HEK293 (cell line): ENCODE results near the gene KRT78.

Experiments used
- CTCF ChIA-PET: fragments of 350-600 bp; formaldehyde crosslinking; extraction: SDS; loops from one replicate; lab custom pipeline; 2021; ENCODE audit warnings: antibody characterized with exemption; lab: Yijun Ruan, JAX
- POLR2A ChIA-PET: fragments of 300-600 bp; formaldehyde crosslinking; extraction: SDS; loops from one replicate; lab custom pipeline; 2020; ENCODE audit warnings: antibody characterized with exemption, inconsistent platforms; lab: Yijun Ruan, JAX
- H3K27ac ChIP-seq: fragments of 200-500 bp; sonication (Bioruptor generic); 2 replicates; pipeline ENCODE4 v1.5.1; 2014; ENCODE audit warnings: low read depth, low read length, control low read depth, inconsistent platforms; ENCODE audit errors: extremely low read depth
- H3K36me3 ChIP-seq, 2 experiments: fragments of 200-500 bp in 1 of 2; sonication (Bioruptor generic) in 1 of 2; 1 replicate in 1 of 2; 2 replicates in 1 of 2; pipeline ENCODE4 v1.5.1; 2014 to 2017; ENCODE audit warnings: inconsistent platforms in 2 of 2, low read length in 2 of 2; ENCODE audit not compliant: control insufficient read depth in 2 of 2, insufficient read depth in 1 of 2
- H3K4me1 ChIP-seq: fragments of 200-500 bp; sonication (Bioruptor generic); 2 replicates; pipeline ENCODE4 v1.5.1; 2014; ENCODE audit warnings: mild to moderate bottlenecking, low read length, inconsistent platforms; ENCODE audit not compliant: control insufficient read depth, insufficient read depth
- H3K4me3 ChIP-seq: 2 replicates; pipeline ENCODE4 v1.5.1; 2011; ENCODE audit warnings: low read depth, mild to moderate bottlenecking, control low read depth, low read length, moderate library complexity
- H3K9me3 ChIP-seq: fragments of 200-500 bp; sonication (Bioruptor generic); 2 replicates; pipeline ENCODE4 v1.5.1; 2014; ENCODE audit warnings: low read depth, low read length, inconsistent platforms; ENCODE audit not compliant: control insufficient read depth, insufficient read depth
- MZF1 ChIP-seq: fragments of 450-650 bp; formaldehyde crosslinking; IDR thresholded peaks from 2 replicates; pipeline ENCODE4 v1.5.1; 2017; ENCODE audit warnings: missing biosample characterization, missing genetic modification characterization, borderline replicate concordance
- SETDB1 ChIP-seq: IDR thresholded peaks from one replicate; pipeline ENCODE4 v1.6.1; 2017; ENCODE audit warnings: mild to moderate bottlenecking, low read length, moderate library complexity, mixed read lengths; ENCODE audit not compliant: insufficient read length
- ZNF132 ChIP-seq: fragments of 450-650 bp; formaldehyde crosslinking; IDR thresholded peaks from 2 replicates; pipeline ENCODE4 v1.5.1; 2017; ENCODE audit warnings: missing biosample characterization, missing genetic modification characterization, borderline replicate concordance
- ZNF184 ChIP-seq: fragments of 450-650 bp; IDR thresholded peaks from 2 replicates; pipeline ENCODE4 v1.5.1; 2018; ENCODE audit warnings: missing biosample characterization, mild to moderate bottlenecking, missing genetic modification characterization
- ZNF529 ChIP-seq: fragments of 450-650 bp; formaldehyde crosslinking; IDR thresholded peaks from 2 replicates; pipeline ENCODE4 v1.5.1; 2017; ENCODE audit warnings: missing genetic modification characterization, missing biosample characterization; ENCODE audit not compliant: insufficient replicate concordance
- ZNF548 ChIP-seq: fragments of 450-650 bp; formaldehyde crosslinking; IDR thresholded peaks from 2 replicates; pipeline ENCODE4 v1.5.1; 2016; ENCODE audit warnings: missing biosample characterization, missing genetic modification characterization
- TF ChIP-seq, protein P1 (sequence below): fragments of 450-650 bp; formaldehyde crosslinking; conservative IDR thresholded peaks from 2 replicates; pipeline ENCODE4 v1.5.1; 2016; ENCODE audit warnings: low read depth, missing biosample characterization, missing genetic modification characterization
- TF ChIP-seq, protein P2 (sequence below): fragments of 450-650 bp; formaldehyde crosslinking; IDR thresholded peaks from 2 replicates; pipeline ENCODE4 v1.5.1; 2016; ENCODE audit warnings: missing biosample characterization, missing genetic modification characterization
- TF ChIP-seq, protein P3 (sequence below): fragments of 450-650 bp; formaldehyde crosslinking; IDR thresholded peaks from 2 replicates; pipeline ENCODE4 v1.5.1; 2016; ENCODE audit warnings: missing biosample characterization, missing genetic modification characterization
- TF ChIP-seq, protein P4 (sequence below): IDR thresholded peaks from 2 replicates; pipeline ENCODE4 v1.6.1; 2011; ENCODE audit warnings: mild to moderate bottlenecking, low read depth, low read length, borderline replicate concordance
- TF ChIP-seq, protein P5 (sequence below): fragments of 450-650 bp; formaldehyde crosslinking; conservative IDR thresholded peaks from 2 replicates; pipeline ENCODE4 v1.5.1; 2016; ENCODE audit warnings: low read depth, missing biosample characterization, missing genetic modification characterization
- TF ChIP-seq, protein P6 (sequence below): fragments of 450-650 bp; formaldehyde crosslinking; IDR thresholded peaks from 2 replicates; pipeline ENCODE4 v1.5.1; 2016; ENCODE audit warnings: missing biosample characterization, missing genetic modification characterization

Gene KRT78

DNA sequence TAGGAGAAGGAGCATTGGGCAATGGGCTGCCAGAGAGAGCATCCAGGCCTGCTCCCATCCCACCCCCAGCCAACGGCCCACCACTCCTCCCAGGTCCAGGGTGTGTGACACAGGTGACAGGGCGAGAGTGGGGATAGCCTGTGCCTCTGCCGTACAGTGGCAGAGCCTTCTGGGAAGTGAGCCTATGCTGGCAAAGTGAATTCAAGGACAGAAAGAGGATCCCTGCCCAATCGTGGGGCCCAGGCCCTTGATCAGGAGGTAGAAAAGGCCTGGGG is 14.1 kb downstream of the KRT78 start (continued):
- TF ChIP-seq, protein P1, sequence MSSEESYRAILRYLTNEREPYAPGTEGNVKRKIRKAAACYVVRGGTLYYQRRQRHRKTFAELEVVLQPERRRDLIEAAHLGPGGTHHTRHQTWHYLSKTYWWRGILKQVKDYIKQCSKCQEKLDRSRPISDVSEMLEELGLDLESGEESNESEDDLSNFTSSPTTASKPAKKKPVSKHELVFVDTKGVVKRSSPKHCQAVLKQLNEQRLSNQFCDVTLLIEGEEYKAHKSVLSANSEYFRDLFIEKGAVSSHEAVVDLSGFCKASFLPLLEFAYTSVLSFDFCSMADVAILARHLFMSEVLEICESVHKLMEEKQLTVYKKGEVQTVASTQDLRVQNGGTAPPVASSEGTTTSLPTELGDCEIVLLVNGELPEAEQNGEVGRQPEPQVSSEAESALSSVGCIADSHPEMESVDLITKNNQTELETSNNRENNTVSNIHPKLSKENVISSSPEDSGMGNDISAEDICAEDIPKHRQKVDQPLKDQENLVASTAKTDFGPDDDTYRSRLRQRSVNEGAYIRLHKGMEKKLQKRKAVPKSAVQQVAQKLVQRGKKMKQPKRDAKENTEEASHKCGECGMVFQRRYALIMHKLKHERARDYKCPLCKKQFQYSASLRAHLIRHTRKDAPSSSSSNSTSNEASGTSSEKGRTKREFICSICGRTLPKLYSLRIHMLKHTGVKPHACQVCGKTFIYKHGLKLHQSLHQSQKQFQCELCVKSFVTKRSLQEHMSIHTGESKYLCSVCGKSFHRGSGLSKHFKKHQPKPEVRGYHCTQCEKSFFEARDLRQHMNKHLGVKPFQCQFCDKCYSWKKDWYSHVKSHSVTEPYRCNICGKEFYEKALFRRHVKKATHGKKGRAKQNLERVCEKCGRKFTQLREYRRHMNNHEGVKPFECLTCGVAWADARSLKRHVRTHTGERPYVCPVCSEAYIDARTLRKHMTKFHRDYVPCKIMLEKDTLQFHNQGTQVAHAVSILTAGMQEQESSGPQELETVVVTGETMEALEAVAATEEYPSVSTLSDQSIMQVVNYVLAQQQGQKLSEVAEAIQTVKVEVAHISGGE (tag by site-specific recombination), result no peak
- TF ChIP-seq SETDB1, result no peak
- TF ChIP-seq, protein P2, sequence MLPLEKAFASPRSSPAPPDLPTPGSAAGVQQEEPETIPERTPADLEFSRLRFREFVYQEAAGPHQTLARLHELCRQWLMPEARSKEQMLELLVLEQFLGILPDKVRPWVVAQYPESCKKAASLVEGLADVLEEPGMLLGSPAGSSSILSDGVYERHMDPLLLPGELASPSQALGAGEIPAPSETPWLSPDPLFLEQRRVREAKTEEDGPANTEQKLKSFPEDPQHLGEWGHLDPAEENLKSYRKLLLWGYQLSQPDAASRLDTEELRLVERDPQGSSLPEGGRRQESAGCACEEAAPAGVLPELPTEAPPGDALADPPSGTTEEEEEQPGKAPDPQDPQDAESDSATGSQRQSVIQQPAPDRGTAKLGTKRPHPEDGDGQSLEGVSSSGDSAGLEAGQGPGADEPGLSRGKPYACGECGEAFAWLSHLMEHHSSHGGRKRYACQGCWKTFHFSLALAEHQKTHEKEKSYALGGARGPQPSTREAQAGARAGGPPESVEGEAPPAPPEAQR (tag by site-specific recombination), result no peak
- TF ChIP-seq, protein P3, sequence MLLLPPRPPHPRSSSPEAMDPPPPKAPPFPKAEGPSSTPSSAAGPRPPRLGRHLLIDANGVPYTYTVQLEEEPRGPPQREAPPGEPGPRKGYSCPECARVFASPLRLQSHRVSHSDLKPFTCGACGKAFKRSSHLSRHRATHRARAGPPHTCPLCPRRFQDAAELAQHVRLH (tag by site-specific recombination), result no peak

DNA sequence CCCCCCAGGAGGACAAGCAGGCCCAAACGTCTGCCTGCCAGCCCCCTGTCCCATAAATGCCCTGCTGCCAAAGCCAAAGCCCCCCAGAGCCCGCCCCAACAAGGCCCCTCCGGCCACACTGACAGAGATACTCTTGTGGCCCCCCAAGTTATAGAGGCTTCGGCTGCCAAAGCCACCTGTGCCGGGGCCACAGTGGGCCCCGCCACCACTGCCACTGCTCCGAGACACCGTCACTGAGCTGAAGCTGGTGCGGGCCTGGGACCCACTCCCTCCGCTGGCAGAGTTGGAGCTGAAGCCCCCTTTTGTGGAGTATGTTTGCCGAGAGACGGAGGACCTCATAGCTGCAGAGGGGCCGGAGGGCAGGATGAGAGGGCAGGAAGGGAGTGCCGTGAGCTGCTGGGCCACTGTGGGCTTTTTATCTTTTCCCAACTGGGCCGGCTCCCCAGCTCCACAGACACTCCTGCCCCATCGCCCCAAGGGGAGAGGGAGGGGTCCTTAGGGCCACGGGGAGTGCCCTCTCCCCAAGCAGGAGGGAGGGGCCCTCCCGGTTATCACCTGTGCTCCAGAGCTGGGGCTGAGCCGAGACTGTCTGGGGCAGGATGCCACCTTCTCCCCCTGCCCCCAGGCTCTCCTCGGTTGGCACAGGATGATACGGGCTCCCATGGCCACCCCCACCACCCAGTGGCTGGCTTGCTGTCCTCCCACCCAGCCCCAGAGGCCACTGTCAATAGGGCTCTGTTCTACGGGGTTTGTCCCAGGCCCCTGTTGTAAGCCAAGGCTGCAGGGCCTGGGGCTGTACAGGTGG is 14.7 kb downstream of the KRT78 start, which contains the start of gene KRT79:
Gene KRT79, minus strand, starts transcription at position 390 of the 805 bp plus-strand sequence. Its CDS starts 51 bp downstream, at position 339.
- no peak for TF ChIP-seq MZF1 (tag by site-specific recombination)
- no peak for TF ChIP-seq ZNF132 (tag by site-specific recombination)
- TF ChIP-seq, protein P4, sequence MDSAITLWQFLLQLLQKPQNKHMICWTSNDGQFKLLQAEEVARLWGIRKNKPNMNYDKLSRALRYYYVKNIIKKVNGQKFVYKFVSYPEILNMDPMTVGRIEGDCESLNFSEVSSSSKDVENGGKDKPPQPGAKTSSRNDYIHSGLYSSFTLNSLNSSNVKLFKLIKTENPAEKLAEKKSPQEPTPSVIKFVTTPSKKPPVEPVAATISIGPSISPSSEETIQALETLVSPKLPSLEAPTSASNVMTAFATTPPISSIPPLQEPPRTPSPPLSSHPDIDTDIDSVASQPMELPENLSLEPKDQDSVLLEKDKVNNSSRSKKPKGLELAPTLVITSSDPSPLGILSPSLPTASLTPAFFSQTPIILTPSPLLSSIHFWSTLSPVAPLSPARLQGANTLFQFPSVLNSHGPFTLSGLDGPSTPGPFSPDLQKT, result no peak
- no peak for TF ChIP-seq ZNF184
- no peak for TF ChIP-seq ZNF529 (tag by site-specific recombination)
- TF ChIP-seq, protein P5, sequence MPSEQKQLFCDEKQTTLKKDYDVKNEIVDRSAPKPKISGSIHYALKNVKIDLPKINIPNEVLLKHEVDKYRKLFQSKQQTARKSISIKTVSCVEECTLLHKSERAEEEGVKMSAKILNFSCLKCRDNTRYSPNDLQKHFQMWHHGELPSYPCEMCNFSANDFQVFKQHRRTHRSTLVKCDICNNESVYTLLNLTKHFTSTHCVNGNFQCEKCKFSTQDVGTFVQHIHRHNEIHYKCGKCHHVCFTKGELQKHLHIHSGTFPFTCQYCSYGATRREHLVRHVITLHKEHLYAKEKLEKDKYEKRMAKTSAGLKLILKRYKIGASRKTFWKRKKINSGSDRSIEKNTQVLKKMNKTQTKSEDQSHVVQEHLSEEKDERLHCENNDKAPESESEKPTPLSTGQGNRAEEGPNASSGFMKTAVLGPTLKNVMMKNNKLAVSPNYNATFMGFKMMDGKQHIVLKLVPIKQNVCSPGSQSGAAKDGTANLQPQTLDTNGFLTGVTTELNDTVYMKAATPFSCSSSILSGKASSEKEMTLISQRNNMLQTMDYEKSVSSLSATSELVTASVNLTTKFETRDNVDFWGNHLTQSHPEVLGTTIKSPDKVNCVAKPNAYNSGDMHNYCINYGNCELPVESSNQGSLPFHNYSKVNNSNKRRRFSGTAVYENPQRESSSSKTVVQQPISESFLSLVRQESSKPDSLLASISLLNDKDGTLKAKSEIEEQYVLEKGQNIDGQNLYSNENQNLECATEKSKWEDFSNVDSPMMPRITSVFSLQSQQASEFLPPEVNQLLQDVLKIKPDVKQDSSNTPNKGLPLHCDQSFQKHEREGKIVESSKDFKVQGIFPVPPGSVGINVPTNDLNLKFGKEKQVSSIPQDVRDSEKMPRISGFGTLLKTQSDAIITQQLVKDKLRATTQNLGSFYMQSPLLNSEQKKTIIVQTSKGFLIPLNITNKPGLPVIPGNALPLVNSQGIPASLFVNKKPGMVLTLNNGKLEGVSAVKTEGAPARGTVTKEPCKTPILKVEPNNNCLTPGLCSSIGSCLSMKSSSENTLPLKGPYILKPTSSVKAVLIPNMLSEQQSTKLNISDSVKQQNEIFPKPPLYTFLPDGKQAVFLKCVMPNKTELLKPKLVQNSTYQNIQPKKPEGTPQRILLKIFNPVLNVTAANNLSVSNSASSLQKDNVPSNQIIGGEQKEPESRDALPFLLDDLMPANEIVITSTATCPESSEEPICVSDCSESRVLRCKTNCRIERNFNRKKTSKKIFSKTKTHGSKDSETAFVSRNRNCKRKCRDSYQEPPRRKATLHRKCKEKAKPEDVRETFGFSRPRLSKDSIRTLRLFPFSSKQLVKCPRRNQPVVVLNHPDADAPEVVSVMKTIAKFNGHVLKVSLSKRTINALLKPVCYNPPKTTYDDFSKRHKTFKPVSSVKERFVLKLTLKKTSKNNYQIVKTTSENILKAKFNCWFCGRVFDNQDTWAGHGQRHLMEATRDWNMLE, result no peak
- no peak for TF ChIP-seq ZNF548 (tag by site-specific recombination)
- TF ChIP-seq, protein P6, sequence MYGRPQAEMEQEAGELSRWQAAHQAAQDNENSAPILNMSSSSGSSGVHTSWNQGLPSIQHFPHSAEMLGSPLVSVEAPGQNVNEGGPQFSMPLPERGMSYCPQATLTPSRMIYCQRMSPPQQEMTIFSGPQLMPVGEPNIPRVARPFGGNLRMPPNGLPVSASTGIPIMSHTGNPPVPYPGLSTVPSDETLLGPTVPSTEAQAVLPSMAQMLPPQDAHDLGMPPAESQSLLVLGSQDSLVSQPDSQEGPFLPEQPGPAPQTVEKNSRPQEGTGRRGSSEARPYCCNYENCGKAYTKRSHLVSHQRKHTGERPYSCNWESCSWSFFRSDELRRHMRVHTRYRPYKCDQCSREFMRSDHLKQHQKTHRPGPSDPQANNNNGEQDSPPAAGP (tag by site-specific recombination), result no peak
- Histone ChIP-seq H3K27ac (no peak within 1 kb of the TSS), H3K9me3 (no peaks in the 10 kb centered on the region), H3K4me3 (no peak within 1 kb of the TSS), H3K36me3 (no peaks in the 10 kb centered on the region), H3K4me1 (no peaks in the 10 kb centered on the region)
- POLR2A ChIA-PET, result no interaction called here
- CTCF ChIA-PET, result no interaction called here
